NCI-H1105 treated with DMSO at 0.1 percent for 48 hours (cell line): Measurements from ENCODE around the gene AKT2.
A peak's percentile ranks its signal among the peaks of the same experiment; 100 is the strongest.

Experiments used
- DNase-seq: peaks from one replicate; lab custom pipeline; 2025; lab: John Stamatoyannopoulos, UW

The AKT2 gene

GRCh38 chr19:40235238-40236025 is 49.7 kb downstream of the AKT2 start:
- DNase-seq: no peak

- no peak for DNase-seq
Observed at GRCh38 chr19:40234429-40235237, 50.5 kb downstream of the AKT2 start.

DNA sequence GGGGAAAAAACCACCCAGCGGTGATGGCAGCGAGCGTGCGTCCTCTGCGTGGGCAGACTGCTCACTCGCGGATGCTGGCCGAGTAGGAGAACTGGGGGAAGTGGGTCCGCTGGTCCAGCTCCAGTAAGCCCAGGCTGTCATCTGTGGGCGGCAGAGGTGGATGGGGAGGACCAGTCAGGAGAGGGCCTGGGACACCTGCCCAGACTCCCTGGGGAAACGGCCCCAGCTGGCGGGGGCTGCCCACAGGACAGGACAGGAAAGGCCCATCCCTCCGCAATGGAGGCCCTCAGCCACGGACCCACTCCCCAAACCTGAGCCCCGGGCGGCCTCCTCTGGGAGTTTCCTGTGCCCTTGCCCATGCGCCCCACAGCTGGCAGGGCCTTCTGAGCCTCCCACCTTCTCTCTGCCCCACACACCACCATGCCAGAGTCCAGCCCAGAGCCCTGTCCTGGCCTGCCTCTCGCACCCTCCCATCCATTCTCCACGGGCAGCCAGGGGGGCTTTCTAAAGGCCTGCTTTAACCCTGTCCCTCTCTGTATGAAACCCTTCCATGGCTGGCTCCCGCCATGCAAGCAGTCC is 51.2 kb downstream of the AKT2 start:
- DNase-seq: no peak

- no peak for DNase-seq
Observed at GRCh38 chr19:40232949-40233810, 52.0 kb downstream of the AKT2 start.

DNA sequence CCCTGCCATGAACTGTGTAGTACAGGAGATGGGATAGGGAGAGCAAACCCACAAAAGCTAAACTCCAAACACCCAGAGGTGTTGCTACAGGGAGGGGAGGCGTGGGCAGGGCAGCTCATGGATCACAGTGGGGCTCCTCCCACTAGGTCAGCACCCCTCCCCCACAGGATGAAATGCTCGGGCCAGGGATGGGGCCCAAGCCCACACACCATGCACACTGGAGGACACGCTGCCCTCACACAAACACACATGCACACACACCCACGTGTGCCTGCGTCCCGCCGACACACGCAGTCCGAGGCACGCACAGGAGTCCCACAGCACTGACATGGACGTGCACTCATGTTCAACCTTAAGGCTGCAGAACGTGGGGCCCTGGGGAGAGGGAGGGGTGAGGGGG is 52.7 kb downstream of the AKT2 start:
- no peak for DNase-seq

GRCh38 chr19:40231544-40232424 is 53.4 kb downstream of the AKT2 start:
- DNase-seq: no peak

GRCh38 chr19:40231057-40231456 is 54.1 kb downstream of the AKT2 start:
- no peak for DNase-seq

GRCh38 chr19:40229926-40230417 is 55.2 kb downstream of the AKT2 start:
- DNase-seq: no peak

- DNase-seq: no peak
Observed at GRCh38 chr19:40229484-40229883, 55.7 kb downstream of the AKT2 start.

- no peak for DNase-seq
Observed at GRCh38 chr19:40228863-40229262, 56.3 kb downstream of the AKT2 start.

- no peak for DNase-seq
Observed at GRCh38 chr19:40228346-40228745, 56.8 kb downstream of the AKT2 start.

DNA sequence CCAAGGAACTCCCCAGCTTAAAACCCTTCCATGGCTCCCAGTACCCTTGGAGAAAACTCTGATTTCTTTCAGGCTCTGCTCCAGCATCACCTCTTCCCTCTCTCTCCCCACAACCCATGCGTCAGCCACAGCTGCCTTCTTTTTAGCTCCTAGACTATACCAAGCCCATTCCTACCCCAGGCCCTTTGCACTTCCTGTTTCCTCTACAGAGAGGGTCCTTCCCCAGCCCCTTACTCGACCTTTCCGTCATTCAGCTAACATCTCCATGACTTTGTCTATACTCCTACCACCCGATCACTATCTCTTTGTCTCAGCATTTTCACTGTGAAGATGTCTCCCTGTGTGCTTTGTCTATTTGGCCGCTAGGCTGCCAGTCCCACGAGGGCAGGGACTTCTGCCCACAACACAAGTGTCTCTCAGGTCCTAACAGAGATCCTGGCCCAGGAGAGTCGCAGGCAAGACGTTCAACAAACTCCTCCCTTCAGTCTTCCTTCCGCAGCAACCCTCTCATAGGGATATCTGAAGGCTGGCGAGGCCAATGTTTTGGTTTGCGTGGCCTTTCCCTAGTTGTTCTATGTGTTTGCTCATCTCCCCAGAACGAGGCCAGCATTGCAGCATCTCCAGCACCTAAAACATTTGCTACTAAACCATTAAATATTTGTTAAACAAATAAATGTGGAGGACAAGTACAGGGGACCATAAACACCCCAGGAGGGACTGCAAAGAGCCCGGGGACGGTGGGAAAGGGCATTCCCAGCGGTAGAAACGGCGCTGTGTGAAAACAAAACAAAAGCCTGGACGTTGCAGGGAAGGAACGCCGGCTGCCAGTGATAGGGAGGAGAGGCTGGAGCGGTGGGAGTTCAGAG is 59.5 kb downstream of the AKT2 start:
- DNase-seq: no peak

- DNase-seq: no peak
Observed at GRCh38 chr19:40224342-40225150, 60.6 kb downstream of the AKT2 start.

- no peak for DNase-seq
Observed at GRCh38 chr19:40223135-40223822, 61.9 kb downstream of the AKT2 start.

DNA sequence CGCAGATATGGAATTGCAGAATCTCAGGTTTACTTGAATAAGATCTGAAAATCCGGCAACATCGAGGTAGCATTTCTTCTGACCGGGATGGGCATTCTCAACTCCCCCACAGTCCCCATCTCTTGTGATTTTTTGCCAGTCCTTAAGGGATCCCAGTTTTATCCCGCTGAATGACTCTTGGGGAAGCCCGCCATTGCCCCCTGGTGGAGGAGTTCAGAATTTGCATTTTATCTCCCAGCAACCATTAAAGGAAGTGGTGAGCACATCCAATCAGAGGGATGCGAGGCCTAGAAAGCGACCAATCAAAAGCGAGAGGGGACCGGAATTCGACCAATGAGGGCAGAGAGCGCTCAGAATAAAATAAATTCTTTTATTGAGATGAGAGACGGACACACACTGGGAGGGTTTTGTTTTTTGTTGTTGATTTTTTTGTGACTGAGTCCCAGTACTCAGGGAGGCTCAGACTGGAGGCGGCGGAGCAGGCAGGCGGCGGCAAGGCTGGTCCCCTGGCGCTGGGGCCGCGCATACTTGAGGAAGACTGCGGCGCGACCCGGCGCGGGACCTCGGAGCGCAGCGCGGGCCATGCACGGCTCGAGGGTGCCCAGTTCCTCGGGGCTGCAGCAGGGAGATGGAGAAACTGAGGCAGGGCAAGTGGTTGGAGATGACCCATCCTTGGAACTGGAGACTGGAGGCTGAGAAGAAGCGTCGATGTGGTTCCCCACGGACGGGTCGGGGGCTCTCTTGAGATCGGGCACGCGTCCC is 63.1 kb downstream of the AKT2 start:
- peak; percentile 62 for DNase-seq

- no peak for DNase-seq
Observed at GRCh38 chr19:40220674-40221073, 64.5 kb downstream of the AKT2 start.

DNA sequence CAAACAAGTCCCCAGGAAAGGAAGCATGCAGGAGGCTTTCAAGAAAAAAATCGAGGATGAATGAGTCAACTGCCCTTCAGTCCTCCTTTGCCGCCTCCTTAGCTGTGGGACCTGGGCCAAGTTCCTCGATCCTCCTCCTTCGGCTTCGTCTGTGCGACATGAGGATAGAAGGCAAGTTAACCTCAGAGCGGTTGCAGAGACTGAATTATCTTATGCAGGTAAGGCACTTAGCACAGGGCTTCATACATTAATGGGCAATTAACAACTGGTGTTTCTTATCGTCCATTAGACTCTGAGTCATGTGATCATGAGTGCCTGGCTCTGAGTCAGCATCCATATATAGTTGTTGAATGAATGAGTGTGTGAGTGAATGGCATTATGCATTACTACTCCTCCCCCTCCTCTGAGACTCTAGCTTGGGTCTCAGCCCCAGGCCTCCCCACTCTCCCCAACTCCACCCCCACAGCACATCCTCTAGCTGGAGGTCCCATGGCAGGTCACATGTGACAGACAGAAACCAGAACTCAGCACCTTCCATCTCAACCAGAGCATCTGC is 65.3 kb downstream of the AKT2 start:
- DNase-seq: peak; percentile 62
